Nephron (organoid): ENCODE data around the gene CCDC160.

Experiments used
- H3K27ac Mint-ChIP-seq, 3 experiments: 2 replicates each; pipeline ENCODE4 v1.8.0; 2020; ENCODE audit warnings: mixed read lengths in 3 of 3, mild to moderate bottlenecking in 2 of 3, moderate library complexity in 1 of 3
- H3K27me3 Mint-ChIP-seq: 2 replicates; pipeline ENCODE4 v1.8.0; 2021; ENCODE audit warnings: low read depth, mild to moderate bottlenecking, moderate library complexity, mixed read lengths
- H3K36me3 Mint-ChIP-seq: 2 replicates; pipeline ENCODE4 v1.8.0; 2020; ENCODE audit warnings: low read depth, mixed read lengths
- H3K4me1 Mint-ChIP-seq: 2 replicates; pipeline ENCODE4 v1.8.0; 2020; ENCODE audit warnings: mixed read lengths
- H3K4me3 Mint-ChIP-seq, 3 experiments: 2 replicates each; pipeline ENCODE4 v1.8.0; 2020; ENCODE audit warnings: mild to moderate bottlenecking in 3 of 3, mixed read lengths in 3 of 3, moderate library complexity in 2 of 3
- H3K9me3 Mint-ChIP-seq: 2 replicates; pipeline ENCODE4 v1.8.0; 2020; ENCODE audit warnings: mixed read lengths
- TF ChIP-seq, protein P1 (sequence below), 3 experiments: fragments of 200-600 bp; sonication (generic); IDR thresholded peaks; one replicate each; pipeline ENCODE4 v1.5.0; 2021; ENCODE audit warnings: antibody characterized with exemption in 3 of 3; ENCODE audit not compliant: unreplicated experiment in 3 of 3

CCDC160 gene

GRCh38 chrX:134236626-134237614 lies at the start of gene CCDC160:
Gene CCDC160, plus strand, starts transcription at chrX:134237182. Its CDS starts 7,619 bp downstream, at chrX:134244801.
- TF ChIP-seq, protein P1, sequence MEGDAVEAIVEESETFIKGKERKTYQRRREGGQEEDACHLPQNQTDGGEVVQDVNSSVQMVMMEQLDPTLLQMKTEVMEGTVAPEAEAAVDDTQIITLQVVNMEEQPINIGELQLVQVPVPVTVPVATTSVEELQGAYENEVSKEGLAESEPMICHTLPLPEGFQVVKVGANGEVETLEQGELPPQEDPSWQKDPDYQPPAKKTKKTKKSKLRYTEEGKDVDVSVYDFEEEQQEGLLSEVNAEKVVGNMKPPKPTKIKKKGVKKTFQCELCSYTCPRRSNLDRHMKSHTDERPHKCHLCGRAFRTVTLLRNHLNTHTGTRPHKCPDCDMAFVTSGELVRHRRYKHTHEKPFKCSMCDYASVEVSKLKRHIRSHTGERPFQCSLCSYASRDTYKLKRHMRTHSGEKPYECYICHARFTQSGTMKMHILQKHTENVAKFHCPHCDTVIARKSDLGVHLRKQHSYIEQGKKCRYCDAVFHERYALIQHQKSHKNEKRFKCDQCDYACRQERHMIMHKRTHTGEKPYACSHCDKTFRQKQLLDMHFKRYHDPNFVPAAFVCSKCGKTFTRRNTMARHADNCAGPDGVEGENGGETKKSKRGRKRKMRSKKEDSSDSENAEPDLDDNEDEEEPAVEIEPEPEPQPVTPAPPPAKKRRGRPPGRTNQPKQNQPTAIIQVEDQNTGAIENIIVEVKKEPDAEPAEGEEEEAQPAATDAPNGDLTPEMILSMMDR (IDR thresholded peaks at IDR 0.05; ENCODE audit: unreplicated experiment in 3 of 3), result no peak
- no peaks in the 10 kb centered on the region for H3K9me3 Mint-ChIP-seq
- peak within 1 kb of the TSS; percentile 79 to 86 (median 80) for H3K4me3 Mint-ChIP-seq
- no peaks in the 10 kb centered on the region for H3K36me3 Mint-ChIP-seq
- peaks cover 9% of the 10 kb centered on the region for H3K4me1 Mint-ChIP-seq
- no peaks in the 10 kb centered on the region for H3K27me3 Mint-ChIP-seq
- peak within 1 kb of the TSS; percentile 16 to 83 (median 64) for H3K27ac Mint-ChIP-seq

DNA sequence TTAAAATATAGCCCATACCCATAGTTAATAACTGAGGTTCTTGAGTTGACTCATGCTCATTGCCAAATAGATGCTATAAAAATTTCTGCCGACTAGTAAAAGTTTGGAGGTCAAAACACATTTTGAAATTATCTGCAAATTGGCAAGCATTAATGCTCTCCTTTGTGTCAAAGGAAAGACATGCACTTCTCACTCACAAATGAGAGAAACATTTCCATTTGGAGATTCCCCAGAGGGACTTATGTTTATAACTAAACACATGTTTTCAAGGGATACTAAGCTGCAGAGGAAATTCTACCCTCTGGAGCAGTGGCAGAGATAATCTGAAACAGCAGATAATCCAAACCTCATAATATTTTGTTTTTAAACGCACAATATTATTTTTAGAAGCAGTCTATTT lies 45.7 kb upstream of the CCDC160 start:
- TF ChIP-seq, protein P1 (IDR thresholded peaks at IDR 0.05; ENCODE audit: unreplicated experiment in 3 of 3), result no peak
- Mint-ChIP-seq H3K27ac (no peak overlapping the region), H3K27me3 (no peaks in the 10 kb centered on the region), H3K4me1 (peaks cover 21% of the 10 kb centered on the region), H3K9me3 (peaks cover 3% of the 10 kb centered on the region), H3K36me3 (no peaks in the 10 kb centered on the region), H3K4me3 (no peak overlapping the region)

GRCh38 chrX:134194915-134195314 lies 42.1 kb upstream of the CCDC160 start:
- TF ChIP-seq, protein P1 (IDR thresholded peaks at IDR 0.05; ENCODE audit: unreplicated experiment in 3 of 3), result no peak
- Mint-ChIP-seq H3K9me3 (peaks cover 7% of the 10 kb centered on the region), H3K36me3 (no peaks in the 10 kb centered on the region), H3K27me3 (no peaks in the 10 kb centered on the region), H3K4me3 (no peak overlapping the region), H3K27ac (no peak overlapping the region), H3K4me1 (peaks cover 15% of the 10 kb centered on the region)

GRCh38 chrX:134202561-134202960 lies 34.4 kb upstream of the CCDC160 start:
- H3K9me3 Mint-ChIP-seq, result peaks cover 10% of the 10 kb centered on the region
- TF ChIP-seq, protein P1 (IDR thresholded peaks at IDR 0.05; ENCODE audit: unreplicated experiment in 3 of 3), result no peak

GRCh38 chrX:134206221-134206620 lies 30.8 kb upstream of the CCDC160 start:
- H3K4me1 Mint-ChIP-seq, result no peaks in the 10 kb centered on the region
- TF ChIP-seq, protein P1 (IDR thresholded peaks at IDR 0.05; ENCODE audit: unreplicated experiment in 3 of 3), result no peak
- peaks cover 15% of the 10 kb centered on the region for H3K9me3 Mint-ChIP-seq
- H3K4me3 Mint-ChIP-seq, result no peak overlapping the region
- no peaks in the 10 kb centered on the region for H3K36me3 Mint-ChIP-seq
- no peaks in the 10 kb centered on the region for H3K27me3 Mint-ChIP-seq
- H3K27ac Mint-ChIP-seq, result no peak overlapping the region

More at GRCh38 chrX:134202561-134202960, 34.4 kb upstream of the CCDC160 start:
- H3K4me3 Mint-ChIP-seq, result no peak overlapping the region
- no peak overlapping the region for H3K27ac Mint-ChIP-seq
- no peaks in the 10 kb centered on the region for H3K4me1 Mint-ChIP-seq
- H3K36me3 Mint-ChIP-seq, result no peaks in the 10 kb centered on the region
- H3K27me3 Mint-ChIP-seq, result no peaks in the 10 kb centered on the region
